Astrocyte (in vitro differentiated cells and primary cell): ENCODE data around the gene PSMD5. TPM values are rescaled to one million over a fixed set of nuclear protein-coding genes. Genes with fewer than 3 reads are reported as not detected.

Source experiments
- DNase-seq: peaks from one replicate; pipeline ENCODE4 v3.0.0-alpha.2; 2010; ENCODE audit warnings: low read depth
- FAIRE-seq: peaks from 2 replicates; lab custom pipeline; 2011; peaks lifted over from hg19 to GRCh38; lab: Jason Lieb, UNC
- H2AFZ ChIP-seq: 2 replicates; pipeline ENCODE4 v1.6.0; 2012; ENCODE audit warnings: low read depth, low read length, inconsistent platforms
- H3K27ac ChIP-seq: 2 replicates; pipeline ENCODE4 v1.5.1; 2011; ENCODE audit warnings: low read depth, low read length, inconsistent platforms
- H3K27me3 ChIP-seq: 2 replicates; pipeline ENCODE4 v1.6.0; 2011; ENCODE audit warnings: low read length, inconsistent platforms; ENCODE audit not compliant: insufficient read depth
- H3K36me3 ChIP-seq: 2 replicates; pipeline ENCODE4 v1.5.1; 2011; ENCODE audit warnings: low read length, inconsistent platforms; ENCODE audit not compliant: insufficient read depth
- H3K4me1 ChIP-seq: 2 replicates; pipeline ENCODE4 v1.5.1; 2011; ENCODE audit warnings: low read length, inconsistent platforms; ENCODE audit not compliant: insufficient read depth
- H3K4me2 ChIP-seq: 2 replicates; pipeline ENCODE4 v1.6.0; 2012; ENCODE audit warnings: low read length, inconsistent platforms
- H3K4me3 ChIP-seq: 2 replicates; pipeline ENCODE4 v1.5.1; 2011; ENCODE audit warnings: low read depth, mild to moderate bottlenecking, low read length, inconsistent platforms; ENCODE audit not compliant: insufficient read depth
- H3K79me2 ChIP-seq: 2 replicates; pipeline ENCODE4 v1.6.0; 2012; ENCODE audit warnings: mild to moderate bottlenecking, low read length, inconsistent platforms; ENCODE audit not compliant: insufficient read depth
- H3K9ac ChIP-seq: 2 replicates; pipeline ENCODE4 v1.6.0; 2012; ENCODE audit warnings: mild to moderate bottlenecking, low read length, inconsistent platforms
- H3K9me3 ChIP-seq: 2 replicates; pipeline ENCODE4 v1.5.1; 2012; ENCODE audit warnings: low read depth, mild to moderate bottlenecking, low read length, inconsistent platforms; ENCODE audit not compliant: insufficient read depth
- H4K20me1 ChIP-seq: 2 replicates; pipeline ENCODE4 v1.6.0; 2012; ENCODE audit warnings: low read length, inconsistent platforms; ENCODE audit not compliant: insufficient read depth
- H3K27ac Mint-ChIP-seq: one replicate; pipeline ENCODE4 v1.8.0; 2021; ENCODE audit warnings: mild to moderate bottlenecking, mixed read lengths; ENCODE audit not compliant: unreplicated experiment
- H3K27me3 Mint-ChIP-seq: one replicate; pipeline ENCODE4 v1.8.0; 2021; ENCODE audit warnings: low read depth, mixed read lengths; ENCODE audit not compliant: unreplicated experiment
- H3K36me3 Mint-ChIP-seq: one replicate; pipeline ENCODE4 v1.8.0; 2021; ENCODE audit warnings: low read depth, mixed read lengths; ENCODE audit not compliant: unreplicated experiment
- H3K4me1 Mint-ChIP-seq: one replicate; pipeline ENCODE4 v1.8.0; 2021; ENCODE audit warnings: low read depth, mixed read lengths; ENCODE audit not compliant: unreplicated experiment
- H3K4me3 Mint-ChIP-seq: one replicate; pipeline ENCODE4 v1.8.0; 2021; ENCODE audit warnings: mild to moderate bottlenecking, moderate library complexity, mixed read lengths; ENCODE audit not compliant: unreplicated experiment
- H3K9me3 Mint-ChIP-seq: one replicate; pipeline ENCODE4 v1.8.0; 2021; ENCODE audit warnings: mild to moderate bottlenecking, mixed read lengths; ENCODE audit not compliant: unreplicated experiment
- EZH2 ChIP-seq: IDR thresholded peaks from 2 replicates; pipeline ENCODE4 v1.6.1; 2012; ENCODE audit warnings: mild to moderate bottlenecking, low read length, inconsistent platforms; ENCODE audit not compliant: insufficient read depth
- total RNA-seq: library from RNA; stranded (reverse); gene quantifications from 2 replicates; pipeline ENCODE4 v1.2.1, GENCODE V29; 2021
- TF ChIP-seq, protein P1 (sequence below): IDR thresholded peaks from 2 replicates; pipeline ENCODE4 v1.5.1; 2011; ENCODE audit warnings: low read depth, mild to moderate bottlenecking, inconsistent platforms, low read length, moderate library complexity; ENCODE audit not compliant: insufficient read depth

PSMD5 gene
- total RNA-seq, 1 donor from 2014 or later: 66.2 TPM

DNA sequence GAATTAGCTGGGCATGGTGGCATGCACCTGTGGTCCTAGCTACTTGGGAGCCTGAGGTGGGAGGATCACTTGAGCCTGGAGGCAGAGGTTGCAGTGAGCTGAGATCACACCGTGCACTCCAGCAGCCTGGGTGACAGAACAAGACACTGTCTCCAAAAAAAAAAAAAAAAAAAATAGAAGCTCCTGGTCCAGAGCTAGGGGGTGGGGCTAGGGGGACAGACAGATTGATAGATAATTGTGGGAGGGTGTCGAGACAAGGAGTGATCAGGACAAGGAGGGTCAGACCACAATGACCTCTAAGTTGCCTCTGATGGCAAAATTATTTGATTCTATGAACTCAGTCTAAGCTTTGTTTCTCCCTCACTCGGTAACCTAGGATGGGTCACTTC, 40.9 kb upstream of the PSMD5 start:
- peaks cover 10% of the 10 kb centered on the region for H3K4me1 ChIP-seq
- H3K27me3 Mint-ChIP-seq: peaks cover 4% of the 10 kb centered on the region
- TF ChIP-seq, protein P1, sequence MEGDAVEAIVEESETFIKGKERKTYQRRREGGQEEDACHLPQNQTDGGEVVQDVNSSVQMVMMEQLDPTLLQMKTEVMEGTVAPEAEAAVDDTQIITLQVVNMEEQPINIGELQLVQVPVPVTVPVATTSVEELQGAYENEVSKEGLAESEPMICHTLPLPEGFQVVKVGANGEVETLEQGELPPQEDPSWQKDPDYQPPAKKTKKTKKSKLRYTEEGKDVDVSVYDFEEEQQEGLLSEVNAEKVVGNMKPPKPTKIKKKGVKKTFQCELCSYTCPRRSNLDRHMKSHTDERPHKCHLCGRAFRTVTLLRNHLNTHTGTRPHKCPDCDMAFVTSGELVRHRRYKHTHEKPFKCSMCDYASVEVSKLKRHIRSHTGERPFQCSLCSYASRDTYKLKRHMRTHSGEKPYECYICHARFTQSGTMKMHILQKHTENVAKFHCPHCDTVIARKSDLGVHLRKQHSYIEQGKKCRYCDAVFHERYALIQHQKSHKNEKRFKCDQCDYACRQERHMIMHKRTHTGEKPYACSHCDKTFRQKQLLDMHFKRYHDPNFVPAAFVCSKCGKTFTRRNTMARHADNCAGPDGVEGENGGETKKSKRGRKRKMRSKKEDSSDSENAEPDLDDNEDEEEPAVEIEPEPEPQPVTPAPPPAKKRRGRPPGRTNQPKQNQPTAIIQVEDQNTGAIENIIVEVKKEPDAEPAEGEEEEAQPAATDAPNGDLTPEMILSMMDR: no peak
- no peak for TF ChIP-seq EZH2
- no peak overlapping the region for H3K4me2 ChIP-seq
- H3K36me3 Mint-ChIP-seq: no peaks in the 10 kb centered on the region
- H3K4me3 Mint-ChIP-seq: no peak overlapping the region
- H3K9me3 ChIP-seq: no peaks in the 10 kb centered on the region
- H3K27ac ChIP-seq: no peak overlapping the region
- H3K9ac ChIP-seq: no peak overlapping the region
- H3K27me3 ChIP-seq: peaks cover 7% of the 10 kb centered on the region
- H3K4me3 ChIP-seq: no peak overlapping the region
- H4K20me1 ChIP-seq: no peaks in the 10 kb centered on the region
- DNase-seq (no peak), FAIRE-seq (no peak)
- no peaks in the 10 kb centered on the region for H3K36me3 ChIP-seq
- peaks cover 15% of the 10 kb centered on the region for H3K4me1 Mint-ChIP-seq
- no peak overlapping the region for H3K27ac Mint-ChIP-seq
- no peak overlapping the region for H2AFZ ChIP-seq
- H3K9me3 Mint-ChIP-seq: no peaks in the 10 kb centered on the region
- H3K79me2 ChIP-seq: no peaks in the 10 kb centered on the region

DNA sequence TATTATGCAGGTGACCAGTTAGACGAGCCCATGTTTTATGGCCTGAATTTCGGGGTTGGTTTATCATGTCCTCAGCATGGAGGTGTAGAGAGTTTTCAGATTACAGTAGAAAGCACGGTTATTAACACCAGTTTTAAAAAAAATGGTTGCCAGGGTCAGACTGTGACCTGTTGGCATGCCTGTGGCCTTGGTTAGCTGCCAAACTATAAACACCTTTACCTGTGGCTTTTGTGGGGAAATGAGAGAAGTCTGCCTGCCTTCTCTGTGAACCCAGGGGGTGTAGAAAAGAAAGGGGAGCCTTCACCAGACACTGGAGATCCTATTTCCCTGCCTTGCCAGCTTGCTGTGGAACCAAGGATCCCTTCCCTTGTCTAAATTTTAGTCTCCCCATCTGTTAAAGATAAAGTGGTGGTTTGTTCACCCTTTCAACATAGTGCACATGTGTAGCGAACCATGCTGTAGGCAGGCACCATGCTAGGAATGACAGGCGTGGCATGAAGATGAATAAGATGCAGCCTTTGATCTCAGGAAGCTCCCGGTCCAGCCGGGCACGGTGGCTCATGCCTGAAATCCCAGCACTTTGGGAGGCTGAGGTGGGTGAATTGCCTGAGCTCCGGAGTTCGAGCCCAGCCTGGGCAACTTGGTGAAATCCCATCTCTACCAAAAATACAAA, 40.3 kb upstream of the PSMD5 start:
- no peak for FAIRE-seq
- H3K27ac Mint-ChIP-seq: no peak overlapping the region
- peaks cover 4% of the 10 kb centered on the region for H3K27me3 Mint-ChIP-seq

DNA sequence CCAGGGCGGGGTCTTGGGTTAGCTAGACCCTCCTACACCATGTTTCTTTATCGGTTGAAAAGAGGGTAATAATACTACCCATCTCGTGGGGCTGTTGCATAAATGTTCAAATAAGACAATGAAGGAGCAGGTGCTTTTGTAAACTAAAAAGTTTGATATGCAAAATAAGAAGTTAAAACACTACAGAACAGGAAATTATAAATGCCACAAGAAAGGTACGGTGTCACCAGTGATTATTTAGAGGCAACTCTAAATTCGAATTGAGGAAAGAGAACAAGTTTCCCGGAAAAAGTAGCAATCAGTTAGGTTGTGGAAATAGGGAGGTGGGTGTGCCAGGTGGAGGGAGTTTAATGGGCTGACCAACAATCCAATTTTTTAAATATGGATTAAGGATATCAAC, 36.7 kb upstream of the PSMD5 start:
- peaks cover 6% of the 10 kb centered on the region for H3K27me3 ChIP-seq
- Mint-ChIP-seq H3K27me3 (peaks cover 4% of the 10 kb centered on the region), H3K4me1 (peaks cover 3% of the 10 kb centered on the region), H3K4me3 (no peak overlapping the region), H3K36me3 (no peaks in the 10 kb centered on the region), H3K9me3 (peaks cover 1% of the 10 kb centered on the region), H3K27ac (no peak overlapping the region)
- H2AFZ ChIP-seq: no peak overlapping the region
- no peak overlapping the region for H3K4me2 ChIP-seq
- H3K79me2 ChIP-seq: peaks cover 15% of the 10 kb centered on the region
- FAIRE-seq (no peak), DNase-seq (no peak)
- H3K9me3 ChIP-seq: no peaks in the 10 kb centered on the region
- no peak overlapping the region for H3K27ac ChIP-seq
- TF ChIP-seq EZH2: no peak
- TF ChIP-seq, protein P1: no peak
- H3K4me3 ChIP-seq: no peak overlapping the region
- H3K36me3 ChIP-seq: no peaks in the 10 kb centered on the region
- H4K20me1 ChIP-seq: no peaks in the 10 kb centered on the region
- H3K9ac ChIP-seq: no peak overlapping the region
- H3K4me1 ChIP-seq: peaks cover 18% of the 10 kb centered on the region

More for the DNA sequence above, 40.3 kb upstream of the PSMD5 start:
- Histone ChIP-seq H2AFZ (no peak overlapping the region), H3K9me3 (no peaks in the 10 kb centered on the region), H3K4me3 (no peak overlapping the region), H3K4me2 (no peak overlapping the region), H3K36me3 (no peaks in the 10 kb centered on the region), H3K27me3 (peaks cover 6% of the 10 kb centered on the region), H3K4me1 (peaks cover 10% of the 10 kb centered on the region), H3K9ac (no peak overlapping the region), H4K20me1 (no peaks in the 10 kb centered on the region), H3K79me2 (no peaks in the 10 kb centered on the region), H3K27ac (no peak overlapping the region)
- no peak overlapping the region for H3K4me3 Mint-ChIP-seq
- H3K4me1 Mint-ChIP-seq: peaks cover 15% of the 10 kb centered on the region
- no peak for DNase-seq
- TF ChIP-seq, protein P1: no peak
- no peak for TF ChIP-seq EZH2
- H3K36me3 Mint-ChIP-seq: no peaks in the 10 kb centered on the region
- H3K9me3 Mint-ChIP-seq: peaks cover 1% of the 10 kb centered on the region
